AG09309 (cell line): Measurements from ENCODE around the gene SLX9.

Experiments
- DNase-seq: peaks from one replicate; pipeline ENCODE4 v3.0.0-alpha.2; 2010; ENCODE audit warnings: low read depth
- H3K4me3 ChIP-seq: 2 replicates; pipeline ENCODE4 v1.5.1; 2011; ENCODE audit warnings: mild to moderate bottlenecking, low read depth, low read length, moderate library complexity; ENCODE audit not compliant: control insufficient read depth
- CTCF ChIP-seq: IDR thresholded peaks from 2 replicates; pipeline ENCODE4 v1.5.1; 2011; ENCODE audit warnings: mild to moderate bottlenecking, low read depth, low read length, inconsistent platforms; ENCODE audit not compliant: insufficient read depth, control insufficient read depth; ENCODE audit errors: missing control alignments

SLX9 gene

DNA sequence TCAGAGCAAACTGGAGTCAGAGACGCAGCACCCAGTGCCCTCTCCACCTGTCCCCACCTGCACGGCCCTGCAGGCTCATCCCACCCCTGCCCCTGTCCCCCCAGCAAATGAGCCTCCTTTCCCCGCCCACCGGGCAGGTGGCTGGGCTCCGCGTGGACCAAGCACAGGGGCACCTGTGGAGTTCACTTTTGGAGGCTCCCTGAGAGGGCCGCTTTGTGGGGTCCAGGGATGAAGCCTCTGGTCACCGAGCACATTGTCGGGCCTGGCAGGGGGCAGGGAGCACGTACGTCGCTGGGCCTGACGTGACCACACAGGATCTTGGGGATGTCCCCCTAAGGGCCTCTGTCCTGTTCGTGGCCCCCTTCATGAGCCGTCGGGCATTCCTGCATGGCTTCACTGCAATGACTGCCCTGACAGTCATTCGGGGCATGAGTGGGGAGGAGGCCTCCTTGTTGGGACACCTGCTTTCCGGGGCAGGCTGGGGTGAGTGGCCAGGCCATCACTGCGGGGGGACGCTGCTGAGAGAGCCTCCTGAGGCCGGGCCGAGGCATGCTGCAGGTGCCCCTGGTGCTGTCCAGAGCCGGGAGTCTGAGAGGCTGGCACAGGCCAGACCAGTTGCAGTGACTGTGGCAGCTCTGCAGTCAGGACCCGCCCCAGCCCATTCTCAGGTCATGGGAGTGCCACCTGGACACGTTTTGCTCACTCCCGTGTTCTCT is 19.7 kb downstream of the SLX9 start:
- TF ChIP-seq CTCF, result no peak
- DNase-seq, result no peak
- H3K4me3 ChIP-seq, result no peak overlapping the region

GRCh38 chr21:44960141-44961092 is 20.6 kb downstream of the SLX9 start:
- H3K4me3 ChIP-seq, result no peak overlapping the region
- TF ChIP-seq CTCF, result no peak
- no peak for DNase-seq

GRCh38 chr21:44962403-44962966 is 22.7 kb downstream of the SLX9 start:
- no peak overlapping the region for H3K4me3 ChIP-seq
- peak; percentile 98 for DNase-seq
- no peak for TF ChIP-seq CTCF

- TF ChIP-seq CTCF, result no peak
- H3K4me3 ChIP-seq, result no peak overlapping the region
- no peak for DNase-seq
Measured at GRCh38 chr21:44964381-44964780, 24.6 kb downstream of the SLX9 start.

DNA sequence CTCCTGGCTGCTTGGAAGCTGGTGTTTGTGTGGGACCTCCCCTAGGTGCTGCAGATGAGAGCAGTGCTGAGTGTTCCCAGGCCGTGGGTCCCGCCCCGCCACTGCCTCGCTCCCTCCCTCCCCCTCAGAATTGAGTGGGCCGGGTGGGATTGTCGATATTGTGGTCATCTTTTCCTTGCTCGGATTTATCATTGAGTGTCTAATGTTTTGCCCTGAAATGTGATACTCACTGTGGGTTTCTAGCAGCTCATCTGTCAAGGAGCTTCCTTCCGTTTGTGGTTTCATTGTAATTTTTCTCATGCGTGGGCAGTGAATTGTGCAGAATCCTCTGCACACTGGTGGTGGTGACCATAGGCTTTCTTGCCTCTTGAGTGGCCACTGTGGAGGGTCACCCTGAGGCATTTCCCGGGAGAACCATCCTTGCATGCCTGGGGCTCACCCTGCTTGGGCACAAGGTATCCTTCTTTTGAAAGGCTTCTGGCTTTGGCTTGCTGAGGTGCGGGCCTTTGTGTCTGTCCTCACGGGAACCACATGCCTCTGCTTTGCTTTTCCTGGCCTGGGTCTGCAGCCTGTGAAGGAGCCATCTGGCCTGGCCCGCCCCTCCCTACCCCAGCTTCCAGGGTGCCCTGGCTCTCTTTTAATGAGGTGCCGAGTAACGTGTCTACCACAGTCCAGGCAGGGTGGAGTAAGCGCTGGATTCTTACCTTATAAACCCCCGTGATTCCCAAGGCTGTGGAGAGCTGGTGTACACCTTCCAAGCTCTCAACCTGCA is 25.6 kb downstream of the SLX9 start:
- peak; percentile 20 for DNase-seq
- TF ChIP-seq CTCF, result no peak
- H3K4me3 ChIP-seq, result no peak overlapping the region

GRCh38 chr21:44966135-44967081 is 26.6 kb downstream of the SLX9 start:
- no peak for TF ChIP-seq CTCF
- H3K4me3 ChIP-seq, result no peak overlapping the region
- DNase-seq, result no peak
